ENCODE data around the gene APBA1. TPM values are rescaled to one million over a fixed set of nuclear protein-coding genes. Genes with fewer than 3 reads are reported as not detected.

The APBA1 gene
- polyA plus RNA-seq, 1 donor (not counting 4 experiments of a cell fraction or from before 2014, with no cell fraction given), result 0.66 TPM

GRCh38 chr9:69456201-69456600, 216.0 kb downstream of the APBA1 start:
- dilution Hi-C loops (cut with MboI; ENCODE audit: extremely low pct_ligation_motif_present, low sequenced_read_pairs), result no loop called here
- Histone ChIP-seq H3K4me2 (ENCODE audit: control insufficient read depth, extremely low read depth, insufficient read depth, low read depth, low read length) (no peak overlapping the region), H4K20me1 (ENCODE audit: control insufficient read depth, extremely low read depth, insufficient read depth, low read length) (no peaks in the 10 kb centered on the region), H3K9me1 (ENCODE audit: control insufficient read depth, extremely low read depth, insufficient read depth, low read length) (no peaks in the 10 kb centered on the region), H3K36me3 (ENCODE audit: control insufficient read depth in 2 of 2, extremely low read depth in 1 of 2, insufficient read depth in 2 of 2, low read length in 2 of 2) (no peaks in the 10 kb centered on the region), H3K27me3 (ENCODE audit: control insufficient read depth, extremely low read depth, insufficient read depth, low read length) (no peaks in the 10 kb centered on the region), H3K4me1 (ENCODE audit: control insufficient read depth, extremely low read depth, insufficient read depth, low read length) (no peaks in the 10 kb centered on the region), H3K9me3 (ENCODE audit: control insufficient read depth, low read depth, low read length) (no peaks in the 10 kb centered on the region), H3K4me3 (ENCODE audit: control insufficient read depth in 2 of 3, extremely low read depth in 1 of 3, insufficient read depth in 2 of 3, low read depth in 1 of 3, low read length in 3 of 3) (no peak overlapping the region), H3K27ac (ENCODE audit: control insufficient read depth, insufficient read depth, low read length) (no peak overlapping the region), H2AFZ (ENCODE audit: control insufficient read depth, low read length) (no peak overlapping the region), H3K9ac (ENCODE audit: control insufficient read depth, extremely low read depth, insufficient read depth, low read length) (no peak overlapping the region), H3K79me2 (ENCODE audit: control insufficient read depth, insufficient read depth, low read length) (no peaks in the 10 kb centered on the region)
- FAIRE-seq (no peak), DNase-seq (ENCODE audit: low read depth, low spot score) (no peak)
- TF ChIP-seq, protein P1, sequence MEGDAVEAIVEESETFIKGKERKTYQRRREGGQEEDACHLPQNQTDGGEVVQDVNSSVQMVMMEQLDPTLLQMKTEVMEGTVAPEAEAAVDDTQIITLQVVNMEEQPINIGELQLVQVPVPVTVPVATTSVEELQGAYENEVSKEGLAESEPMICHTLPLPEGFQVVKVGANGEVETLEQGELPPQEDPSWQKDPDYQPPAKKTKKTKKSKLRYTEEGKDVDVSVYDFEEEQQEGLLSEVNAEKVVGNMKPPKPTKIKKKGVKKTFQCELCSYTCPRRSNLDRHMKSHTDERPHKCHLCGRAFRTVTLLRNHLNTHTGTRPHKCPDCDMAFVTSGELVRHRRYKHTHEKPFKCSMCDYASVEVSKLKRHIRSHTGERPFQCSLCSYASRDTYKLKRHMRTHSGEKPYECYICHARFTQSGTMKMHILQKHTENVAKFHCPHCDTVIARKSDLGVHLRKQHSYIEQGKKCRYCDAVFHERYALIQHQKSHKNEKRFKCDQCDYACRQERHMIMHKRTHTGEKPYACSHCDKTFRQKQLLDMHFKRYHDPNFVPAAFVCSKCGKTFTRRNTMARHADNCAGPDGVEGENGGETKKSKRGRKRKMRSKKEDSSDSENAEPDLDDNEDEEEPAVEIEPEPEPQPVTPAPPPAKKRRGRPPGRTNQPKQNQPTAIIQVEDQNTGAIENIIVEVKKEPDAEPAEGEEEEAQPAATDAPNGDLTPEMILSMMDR (optimal IDR thresholded peaks at IDR 0.05 in 1 of 3, IDR thresholded peaks at IDR 0.05 in 1 of 3, conservative IDR thresholded peaks at IDR 0.05 in 1 of 3; ENCODE audit: extremely low read depth in 1 of 3, insufficient read depth in 2 of 3, low read length in 3 of 3), result no peak
- TF ChIP-seq EZH2 (IDR thresholded peaks at IDR 0.05; ENCODE audit: low read length), result no peak

DNA sequence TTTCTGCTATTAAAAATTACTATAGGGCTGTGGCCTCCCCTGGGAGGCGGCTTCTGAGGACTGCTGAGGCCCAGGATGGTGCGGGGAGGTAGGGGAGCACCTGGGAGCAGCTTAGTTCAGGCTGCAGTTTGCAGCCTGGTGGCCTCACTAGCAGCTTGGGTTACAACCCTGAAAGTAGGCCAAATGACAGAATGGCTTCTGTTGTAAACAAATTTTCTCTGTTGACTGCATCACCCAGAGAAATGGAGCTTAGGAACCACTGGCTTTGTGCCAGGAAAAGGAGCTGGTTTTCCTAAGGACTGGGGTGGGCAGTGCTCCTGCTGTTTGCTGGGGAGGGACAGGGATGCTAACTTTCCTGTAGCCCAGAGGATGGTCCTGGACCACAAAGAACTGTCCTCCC, 216.9 kb downstream of the APBA1 start:
- H3K36me3 ChIP-seq (ENCODE audit: control insufficient read depth in 2 of 2, extremely low read depth in 1 of 2, insufficient read depth in 2 of 2, low read length in 2 of 2), result no peaks in the 10 kb centered on the region
- H3K9me1 ChIP-seq (ENCODE audit: control insufficient read depth, extremely low read depth, insufficient read depth, low read length), result no peaks in the 10 kb centered on the region
- no peaks in the 10 kb centered on the region for H3K79me2 ChIP-seq (ENCODE audit: control insufficient read depth, insufficient read depth, low read length)
- FAIRE-seq (no peak), DNase-seq (ENCODE audit: low read depth, low spot score) (no peak)
- no peak overlapping the region for H3K27ac ChIP-seq (ENCODE audit: control insufficient read depth, insufficient read depth, low read length)
- no peak overlapping the region for H3K9ac ChIP-seq (ENCODE audit: control insufficient read depth, extremely low read depth, insufficient read depth, low read length)
- no peak overlapping the region for H3K4me2 ChIP-seq (ENCODE audit: control insufficient read depth, extremely low read depth, insufficient read depth, low read depth, low read length)
- no peaks in the 10 kb centered on the region for H3K9me3 ChIP-seq (ENCODE audit: control insufficient read depth, low read depth, low read length)
- no peaks in the 10 kb centered on the region for H3K4me1 ChIP-seq (ENCODE audit: control insufficient read depth, extremely low read depth, insufficient read depth, low read length)
- H2AFZ ChIP-seq (ENCODE audit: control insufficient read depth, low read length), result no peak overlapping the region
- no peak overlapping the region for H3K4me3 ChIP-seq (ENCODE audit: control insufficient read depth in 2 of 3, extremely low read depth in 1 of 3, insufficient read depth in 2 of 3, low read depth in 1 of 3, low read length in 3 of 3)
- dilution Hi-C loops (cut with MboI; ENCODE audit: extremely low pct_ligation_motif_present, low sequenced_read_pairs), result no loop called here
- H3K27me3 ChIP-seq (ENCODE audit: control insufficient read depth, extremely low read depth, insufficient read depth, low read length), result no peaks in the 10 kb centered on the region
- H4K20me1 ChIP-seq (ENCODE audit: control insufficient read depth, extremely low read depth, insufficient read depth, low read length), result no peaks in the 10 kb centered on the region
- no peak for TF ChIP-seq EZH2 (IDR thresholded peaks at IDR 0.05; ENCODE audit: low read length)
- TF ChIP-seq, protein P1 (optimal IDR thresholded peaks at IDR 0.05 in 1 of 3, IDR thresholded peaks at IDR 0.05 in 1 of 3, conservative IDR thresholded peaks at IDR 0.05 in 1 of 3; ENCODE audit: extremely low read depth in 1 of 3, insufficient read depth in 2 of 3, low read length in 3 of 3), result no peak

Data from keratinocyte (primary cell).